Cardiac muscle cell (in vitro differentiated cells and primary cell): ENCODE data around the gene FARP2. TPM values are rescaled to one million over a fixed set of nuclear protein-coding genes. Genes with fewer than 3 reads are reported as not detected.

ENCODE experiments used
- DNase-seq, 2 donors: peaks; one replicate each; pipeline versions ENCODE4 v3.0.0 to v3.0.0-alpha.2; 2010 to 2017; ENCODE audit warnings: low read depth in 1 of 2, low spot score in 1 of 2
- H3K27ac ChIP-seq: fragments of 200-600 bp; sonication (generic); 2 replicates; pipeline ENCODE4 v1.5.1; 2016
- H3K27me3 ChIP-seq: fragments of 200-600 bp; sonication (generic); 2 replicates; pipeline ENCODE4 v1.6.0; 2016; ENCODE audit warnings: control low read depth
- H3K36me3 ChIP-seq: fragments of 200-600 bp; sonication (generic); 2 replicates; pipeline ENCODE4 v1.5.1; 2016; ENCODE audit warnings: control low read depth
- H3K4me1 ChIP-seq: fragments of 200-600 bp; sonication (generic); 2 replicates; pipeline ENCODE4 v1.8.1; 2017; ENCODE audit warnings: low read depth, mild to moderate bottlenecking, mixed run types
- H3K4me3 ChIP-seq: fragments of 200-600 bp; sonication (generic); 2 replicates; pipeline ENCODE4 v1.5.1; 2016; ENCODE audit warnings: mild to moderate bottlenecking
- H3K9me3 ChIP-seq: fragments of 200-600 bp; sonication (generic); 2 replicates; pipeline ENCODE4 v1.5.1; 2017; ENCODE audit warnings: low read depth, mild to moderate bottlenecking, control low read depth
- polyA plus RNA-seq: library from polyadenylated mRNA; unstranded; fragments of >200 nt; fragmentation: Nextera tagmentation; extraction: Ambion mirVana; gene quantifications from 2 replicates; pipeline ENCODE4 v1.2.1, GENCODE V29; 2016
- total RNA-seq: library from RNA; depleted of rRNA; stranded (reverse); fragments of >200 nt; gene quantifications from 2 replicates; pipeline ENCODE4 v1.2.3, GENCODE V29; 2016
- TF ChIP-seq, protein P1 (sequence below): IDR thresholded peaks from 2 replicates; pipeline ENCODE4 v1.5.1; 2012; ENCODE audit warnings: low read depth, mild to moderate bottlenecking, low read length

The FARP2 gene, protein sequence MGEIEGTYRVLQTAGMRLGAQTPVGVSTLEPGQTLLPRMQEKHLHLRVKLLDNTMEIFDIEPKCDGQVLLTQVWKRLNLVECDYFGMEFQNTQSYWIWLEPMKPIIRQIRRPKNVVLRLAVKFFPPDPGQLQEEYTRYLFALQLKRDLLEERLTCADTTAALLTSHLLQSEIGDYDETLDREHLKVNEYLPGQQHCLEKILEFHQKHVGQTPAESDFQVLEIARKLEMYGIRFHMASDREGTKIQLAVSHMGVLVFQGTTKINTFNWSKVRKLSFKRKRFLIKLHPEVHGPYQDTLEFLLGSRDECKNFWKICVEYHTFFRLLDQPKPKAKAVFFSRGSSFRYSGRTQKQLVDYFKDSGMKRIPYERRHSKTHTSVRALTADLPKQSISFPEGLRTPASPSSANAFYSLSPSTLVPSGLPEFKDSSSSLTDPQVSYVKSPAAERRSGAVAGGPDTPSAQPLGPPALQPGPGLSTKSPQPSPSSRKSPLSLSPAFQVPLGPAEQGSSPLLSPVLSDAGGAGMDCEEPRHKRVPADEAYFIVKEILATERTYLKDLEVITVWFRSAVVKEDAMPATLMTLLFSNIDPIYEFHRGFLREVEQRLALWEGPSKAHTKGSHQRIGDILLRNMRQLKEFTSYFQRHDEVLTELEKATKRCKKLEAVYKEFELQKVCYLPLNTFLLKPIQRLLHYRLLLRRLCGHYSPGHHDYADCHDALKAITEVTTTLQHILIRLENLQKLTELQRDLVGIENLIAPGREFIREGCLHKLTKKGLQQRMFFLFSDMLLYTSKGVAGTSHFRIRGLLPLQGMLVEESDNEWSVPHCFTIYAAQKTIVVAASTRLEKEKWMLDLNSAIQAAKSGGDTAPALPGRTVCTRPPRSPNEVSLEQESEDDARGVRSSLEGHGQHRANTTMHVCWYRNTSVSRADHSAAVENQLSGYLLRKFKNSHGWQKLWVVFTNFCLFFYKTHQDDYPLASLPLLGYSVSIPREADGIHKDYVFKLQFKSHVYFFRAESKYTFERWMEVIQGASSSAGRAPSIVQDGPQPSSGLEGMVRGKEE
- total RNA-seq (24.4 and 26.5 TPM in 2 replicates), polyA plus RNA-seq (26.5 and 32.7 TPM in 2 replicates)

DNA sequence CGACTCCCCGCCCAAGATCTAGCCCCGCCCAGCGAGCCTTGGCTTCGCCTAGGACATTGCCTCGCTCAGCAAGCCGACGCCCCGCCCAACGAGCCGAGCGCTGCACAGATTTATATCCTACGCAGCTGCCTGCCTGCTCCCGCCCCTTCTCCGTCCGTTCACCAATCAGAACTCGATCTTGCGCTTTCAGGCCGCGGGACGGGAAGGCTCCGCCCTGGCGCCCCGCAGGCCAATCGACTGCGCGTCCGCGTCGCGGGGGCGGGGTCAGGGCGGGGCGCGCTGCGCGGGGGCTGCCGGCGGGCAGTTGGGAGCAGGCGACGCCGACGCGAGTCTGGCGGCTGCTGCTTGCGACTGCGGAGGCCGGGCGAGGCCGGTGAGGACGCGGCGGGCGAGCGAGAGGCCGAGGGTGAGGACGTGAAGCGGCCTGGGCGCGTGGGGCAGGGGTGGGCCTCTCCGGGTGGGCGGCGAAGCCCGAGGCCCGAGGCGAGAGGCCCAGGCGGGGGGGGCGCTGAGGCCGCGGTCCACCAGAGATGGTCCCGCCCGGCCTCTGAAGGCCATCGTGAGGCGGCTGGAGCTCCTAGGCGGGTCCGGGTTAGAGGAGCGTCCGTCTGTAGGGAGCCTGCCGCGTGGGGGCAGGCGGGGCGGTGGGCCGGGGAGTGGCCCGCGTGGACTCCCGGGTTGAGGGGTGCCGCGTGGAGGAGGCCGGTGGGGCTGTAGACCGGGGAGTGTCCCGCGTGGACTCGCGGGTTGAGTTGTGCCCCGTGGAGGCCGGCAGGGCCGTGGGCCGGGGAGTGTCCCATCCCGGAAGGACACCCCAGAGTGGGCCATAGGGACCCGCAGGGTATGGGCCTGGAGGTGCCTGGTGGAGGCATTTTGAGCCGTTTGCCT lies at the start of gene FARP2:
Gene FARP2, plus strand, starts transcription at position 303 of the 888 bp plus-strand sequence. CDS start 16,823 bp downstream, outside the sequence.
- Histone ChIP-seq H3K36me3 (peaks cover 24% of the 10 kb centered on the region), H3K4me3 (peak within 1 kb of the TSS; percentile 49), H3K9me3 (no peaks in the 10 kb centered on the region), H3K4me1 (peaks cover 13% of the 10 kb centered on the region), H3K27ac (peak within 1 kb of the TSS; percentile 92), H3K27me3 (no peaks in the 10 kb centered on the region)
- DNase-seq: peak; percentile 100
- TF ChIP-seq, protein P1, sequence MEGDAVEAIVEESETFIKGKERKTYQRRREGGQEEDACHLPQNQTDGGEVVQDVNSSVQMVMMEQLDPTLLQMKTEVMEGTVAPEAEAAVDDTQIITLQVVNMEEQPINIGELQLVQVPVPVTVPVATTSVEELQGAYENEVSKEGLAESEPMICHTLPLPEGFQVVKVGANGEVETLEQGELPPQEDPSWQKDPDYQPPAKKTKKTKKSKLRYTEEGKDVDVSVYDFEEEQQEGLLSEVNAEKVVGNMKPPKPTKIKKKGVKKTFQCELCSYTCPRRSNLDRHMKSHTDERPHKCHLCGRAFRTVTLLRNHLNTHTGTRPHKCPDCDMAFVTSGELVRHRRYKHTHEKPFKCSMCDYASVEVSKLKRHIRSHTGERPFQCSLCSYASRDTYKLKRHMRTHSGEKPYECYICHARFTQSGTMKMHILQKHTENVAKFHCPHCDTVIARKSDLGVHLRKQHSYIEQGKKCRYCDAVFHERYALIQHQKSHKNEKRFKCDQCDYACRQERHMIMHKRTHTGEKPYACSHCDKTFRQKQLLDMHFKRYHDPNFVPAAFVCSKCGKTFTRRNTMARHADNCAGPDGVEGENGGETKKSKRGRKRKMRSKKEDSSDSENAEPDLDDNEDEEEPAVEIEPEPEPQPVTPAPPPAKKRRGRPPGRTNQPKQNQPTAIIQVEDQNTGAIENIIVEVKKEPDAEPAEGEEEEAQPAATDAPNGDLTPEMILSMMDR: no peak

DNA sequence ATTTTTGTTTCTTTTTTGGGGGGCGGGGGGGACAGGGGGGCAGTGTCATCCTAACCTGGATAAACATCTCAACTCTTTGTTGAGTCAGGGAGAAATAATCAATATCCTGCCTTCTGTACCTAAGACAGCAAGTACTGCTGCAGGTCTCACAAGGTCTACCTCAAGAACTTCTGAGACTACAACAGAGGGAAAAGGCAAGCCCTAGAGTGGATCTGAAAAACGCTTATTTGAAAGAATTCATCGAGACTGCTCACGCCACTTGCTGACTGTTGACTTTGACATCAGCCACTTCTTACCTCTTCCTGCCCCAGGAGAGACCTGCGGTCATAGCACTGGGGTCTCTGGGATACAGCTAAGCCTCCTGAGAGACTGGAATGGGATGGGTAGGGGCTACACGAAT lies 49.0 kb upstream of the FARP2 start:
- H3K4me3 ChIP-seq: no peak overlapping the region
- H3K27ac ChIP-seq: no peak overlapping the region
- TF ChIP-seq, protein P1: no peak
- H3K27me3 ChIP-seq: no peaks in the 10 kb centered on the region
- H3K4me1 ChIP-seq: peaks cover 18% of the 10 kb centered on the region
- no peaks in the 10 kb centered on the region for H3K36me3 ChIP-seq
- no peaks in the 10 kb centered on the region for H3K9me3 ChIP-seq
- DNase-seq: no peak

DNA sequence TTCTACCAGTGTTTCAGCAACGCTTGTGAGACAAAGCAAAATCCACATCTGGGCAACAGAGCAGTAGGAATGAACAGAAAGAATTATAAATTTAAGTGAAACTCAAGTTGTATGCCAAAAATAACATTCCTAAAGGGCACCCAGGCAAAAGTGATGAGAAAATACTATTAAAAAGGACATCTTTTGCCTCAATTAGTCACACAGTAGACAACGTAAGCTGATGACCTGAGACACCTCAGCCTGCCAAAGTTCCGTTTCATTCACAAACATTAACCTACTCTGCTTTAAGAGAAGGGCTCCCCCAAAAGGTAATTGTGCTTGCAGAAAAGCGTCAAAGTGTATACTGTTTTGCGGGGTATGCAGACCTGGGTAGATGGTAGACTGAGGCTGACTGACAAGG lies 47.8 kb upstream of the FARP2 start:
- no peaks in the 10 kb centered on the region for H3K36me3 ChIP-seq
- H3K4me3 ChIP-seq: no peak overlapping the region
- no peak for DNase-seq
- peaks cover 6% of the 10 kb centered on the region for H3K4me1 ChIP-seq
- no peak overlapping the region for H3K27ac ChIP-seq
- H3K9me3 ChIP-seq: no peaks in the 10 kb centered on the region
- H3K27me3 ChIP-seq: no peaks in the 10 kb centered on the region
- TF ChIP-seq, protein P1: no peak

DNA sequence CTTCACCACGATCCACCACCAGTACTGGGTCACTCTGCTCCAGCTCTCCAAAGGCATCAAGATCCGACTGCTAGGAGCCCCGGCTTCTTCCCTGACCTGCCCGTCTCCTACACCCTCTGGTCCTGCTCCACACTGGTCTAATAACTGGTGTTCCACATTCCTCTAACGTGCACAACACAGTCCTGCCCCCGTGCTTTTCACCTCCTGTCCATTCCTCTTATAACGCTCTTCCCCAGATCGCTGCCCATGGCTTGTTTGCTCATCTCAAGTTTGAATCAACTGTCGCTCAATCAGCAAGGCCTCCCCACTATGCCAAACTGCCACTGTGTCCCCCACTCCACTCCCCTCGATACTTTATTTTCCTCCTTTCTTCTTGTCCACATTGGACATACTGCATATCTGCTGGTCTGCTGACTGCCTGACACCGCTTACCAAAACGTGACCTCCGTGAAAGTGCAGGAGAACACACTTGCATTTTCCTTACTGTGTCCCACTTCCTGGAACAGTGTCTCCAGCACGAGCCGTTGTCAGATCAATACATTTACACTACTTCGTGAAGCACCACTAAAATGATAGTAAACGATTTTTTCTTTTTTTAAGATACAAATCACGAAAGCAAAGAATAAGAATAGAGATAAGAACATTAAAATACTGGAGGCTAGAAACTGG lies 47.1 kb upstream of the FARP2 start:
- H3K4me3 ChIP-seq: no peak overlapping the region
- H3K27ac ChIP-seq: no peak overlapping the region
- DNase-seq: no peak
- H3K36me3 ChIP-seq: no peaks in the 10 kb centered on the region
- TF ChIP-seq, protein P1: no peak
- H3K4me1 ChIP-seq: no peaks in the 10 kb centered on the region
- H3K9me3 ChIP-seq: no peaks in the 10 kb centered on the region
- no peaks in the 10 kb centered on the region for H3K27me3 ChIP-seq
